HG02973 (cell line): ENCODE measurements around the gene CRYGB.
"Not testable (repeated sequence)": the region's sequence is repeated elsewhere in the genome, so short reads cannot be mapped to it uniquely, and the experiment has no call there.

Source experiments
- ATAC-seq: cut with Tn5 transposase; IDR thresholded peaks from one replicate; pipeline ENCODE4 v1.9.1; 2021; ENCODE audit warnings: moderate library complexity; ENCODE audit not compliant: unreplicated experiment

The CRYGB gene

GRCh38 chr2:208118918-208119317 is 27.0 kb downstream of the CRYGB start:
- no peak for ATAC-seq

- not testable (repeated sequence) for ATAC-seq
These were observed 28.6 kb downstream of the CRYGB start for GRCh38 chr2:208117390-208117789.

GRCh38 chr2:208112969-208113368 is 33.0 kb downstream of the CRYGB start:
- ATAC-seq = no peak

GRCh38 chr2:208112273-208112745 is 33.6 kb downstream of the CRYGB start:
- ATAC-seq = not testable (repeated sequence)

GRCh38 chr2:208103616-208104015 is 42.3 kb downstream of the CRYGB start:
- no peak for ATAC-seq

GRCh38 chr2:208101716-208102631 is 44.0 kb downstream of the CRYGB start:
- ATAC-seq = no peak

- ATAC-seq = no peak
These were observed 46.1 kb downstream of the CRYGB start for GRCh38 chr2:208099682-208100470.

GRCh38 chr2:208098701-208099100 is 47.3 kb downstream of the CRYGB start:
- not testable (repeated sequence) for ATAC-seq

GRCh38 chr2:208098267-208098666 is 47.7 kb downstream of the CRYGB start:
- no peak for ATAC-seq

GRCh38 chr2:208097801-208098200 is 48.2 kb downstream of the CRYGB start:
- ATAC-seq = no peak

- no peak for ATAC-seq
These were observed 48.6 kb downstream of the CRYGB start for GRCh38 chr2:208097313-208097712.

GRCh38 chr2:208096080-208096479 is 49.9 kb downstream of the CRYGB start:
- no peak for ATAC-seq

GRCh38 chr2:208093128-208093527 is 52.8 kb downstream of the CRYGB start:
- no peak for ATAC-seq
